Lower lobe of right lung (tissue), 2 donors: Measurements from ENCODE around the gene TAGLN. TPM values are rescaled to one million over a fixed set of nuclear protein-coding genes. Genes with fewer than 3 reads are reported as not detected.

Experiments
- ATAC-seq, 2 donors: fragments of 200-7000 bp; cut with Tn5 transposase; one replicate each; pipeline ENCODE4 v1.9.1; 2020 to 2022; ENCODE audit warnings: mild to moderate bottlenecking in 2 of 2, moderate library complexity in 2 of 2
- DNase-seq: peaks from one replicate; pipeline ENCODE4 v3.0.0-alpha.2; 2020
- H3K27ac ChIP-seq: fragments of 200-600 bp; one replicate; pipeline ENCODE4 v1.8.0; 2022
- H3K27me3 ChIP-seq: fragments of 200-600 bp; one replicate; pipeline ENCODE4 v1.8.0; 2022; ENCODE audit warnings: low read depth
- H3K36me3 ChIP-seq: fragments of 200-600 bp; one replicate; pipeline ENCODE4 v1.8.0; 2022; ENCODE audit warnings: mild to moderate bottlenecking
- H3K4me1 ChIP-seq: fragments of 200-600 bp; one replicate; pipeline ENCODE4 v1.8.0; 2022
- H3K4me3 ChIP-seq: fragments of 200-600 bp; one replicate; pipeline ENCODE4 v1.8.0; 2022; ENCODE audit warnings: mild to moderate bottlenecking
- H3K9me3 ChIP-seq: fragments of 200-600 bp; one replicate; pipeline ENCODE4 v1.8.0; 2022
- intact Hi-C: fragments of 100-400 bp; cut with DNase I; formaldehyde crosslinking; loops from one replicate; pipeline ENCODE4 v1.11.0; 2022
- total RNA-seq: library from RNA; stranded (reverse); fragmentation: NEBNext Ultra II Directional; extraction: Animal tissue kit (Norgen Biotek cat#: 25700); gene quantifications from one replicate; pipeline ENCODE4 v1.2.1, GENCODE V29; 2021
- TF ChIP-seq, protein P1 (sequence below): fragments of 200-600 bp; IDR thresholded peaks from one replicate; pipeline ENCODE4 v1.8.0; 2022; ENCODE audit warnings: antibody characterized with exemption, mild to moderate bottlenecking
- donor health status: DM: no; HTN: yes; CAD: no; lungs with severe emphysema.

The TAGLN gene
- total RNA-seq, 1 donor from 2014 or later: 297 TPM

DNA sequence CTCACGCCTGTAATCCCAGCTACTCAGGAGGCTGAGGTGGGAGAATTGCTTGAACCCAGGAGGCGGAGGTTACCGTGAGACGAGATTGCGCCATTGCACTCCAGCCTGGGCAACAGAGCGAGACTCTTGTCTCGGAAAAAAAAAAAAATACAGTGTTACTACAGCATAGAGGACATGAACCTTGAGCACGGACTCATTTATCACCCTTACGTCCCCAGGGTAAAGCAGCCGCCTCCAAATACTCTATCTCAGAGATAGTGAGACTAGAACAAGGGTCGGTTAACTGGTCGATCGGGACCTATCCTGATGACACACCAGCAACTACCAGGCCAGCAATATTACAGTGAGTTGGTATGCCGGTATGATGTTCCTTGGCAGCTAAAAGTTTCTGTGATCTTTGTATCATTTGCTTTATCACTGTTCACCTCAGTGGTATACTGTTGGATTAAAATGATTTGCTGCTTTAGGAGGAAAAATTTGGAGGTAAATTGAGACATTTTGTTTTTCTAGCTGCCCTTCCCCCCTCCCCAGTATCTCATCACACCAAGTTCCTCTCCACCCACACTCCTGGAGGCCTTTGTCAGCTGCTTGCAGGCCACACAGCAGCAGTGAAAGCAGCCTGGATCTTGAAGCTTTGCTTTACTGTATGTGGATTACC, 27.6 kb upstream of the TAGLN start:
- Histone ChIP-seq H3K27ac (no peak overlapping the region), H3K4me3 (no peak overlapping the region), H3K4me1 (peaks cover 16% of the 10 kb centered on the region), H3K36me3 (peaks cover 49% of the 10 kb centered on the region), H3K27me3 (no peaks in the 10 kb centered on the region), H3K9me3 (no peaks in the 10 kb centered on the region)
- TF ChIP-seq, protein P1, sequence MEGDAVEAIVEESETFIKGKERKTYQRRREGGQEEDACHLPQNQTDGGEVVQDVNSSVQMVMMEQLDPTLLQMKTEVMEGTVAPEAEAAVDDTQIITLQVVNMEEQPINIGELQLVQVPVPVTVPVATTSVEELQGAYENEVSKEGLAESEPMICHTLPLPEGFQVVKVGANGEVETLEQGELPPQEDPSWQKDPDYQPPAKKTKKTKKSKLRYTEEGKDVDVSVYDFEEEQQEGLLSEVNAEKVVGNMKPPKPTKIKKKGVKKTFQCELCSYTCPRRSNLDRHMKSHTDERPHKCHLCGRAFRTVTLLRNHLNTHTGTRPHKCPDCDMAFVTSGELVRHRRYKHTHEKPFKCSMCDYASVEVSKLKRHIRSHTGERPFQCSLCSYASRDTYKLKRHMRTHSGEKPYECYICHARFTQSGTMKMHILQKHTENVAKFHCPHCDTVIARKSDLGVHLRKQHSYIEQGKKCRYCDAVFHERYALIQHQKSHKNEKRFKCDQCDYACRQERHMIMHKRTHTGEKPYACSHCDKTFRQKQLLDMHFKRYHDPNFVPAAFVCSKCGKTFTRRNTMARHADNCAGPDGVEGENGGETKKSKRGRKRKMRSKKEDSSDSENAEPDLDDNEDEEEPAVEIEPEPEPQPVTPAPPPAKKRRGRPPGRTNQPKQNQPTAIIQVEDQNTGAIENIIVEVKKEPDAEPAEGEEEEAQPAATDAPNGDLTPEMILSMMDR: no peak
- ATAC-seq (peak; percentile 64 to 72), DNase-seq (no peak)
- intact Hi-C loops: no loop called here

DNA sequence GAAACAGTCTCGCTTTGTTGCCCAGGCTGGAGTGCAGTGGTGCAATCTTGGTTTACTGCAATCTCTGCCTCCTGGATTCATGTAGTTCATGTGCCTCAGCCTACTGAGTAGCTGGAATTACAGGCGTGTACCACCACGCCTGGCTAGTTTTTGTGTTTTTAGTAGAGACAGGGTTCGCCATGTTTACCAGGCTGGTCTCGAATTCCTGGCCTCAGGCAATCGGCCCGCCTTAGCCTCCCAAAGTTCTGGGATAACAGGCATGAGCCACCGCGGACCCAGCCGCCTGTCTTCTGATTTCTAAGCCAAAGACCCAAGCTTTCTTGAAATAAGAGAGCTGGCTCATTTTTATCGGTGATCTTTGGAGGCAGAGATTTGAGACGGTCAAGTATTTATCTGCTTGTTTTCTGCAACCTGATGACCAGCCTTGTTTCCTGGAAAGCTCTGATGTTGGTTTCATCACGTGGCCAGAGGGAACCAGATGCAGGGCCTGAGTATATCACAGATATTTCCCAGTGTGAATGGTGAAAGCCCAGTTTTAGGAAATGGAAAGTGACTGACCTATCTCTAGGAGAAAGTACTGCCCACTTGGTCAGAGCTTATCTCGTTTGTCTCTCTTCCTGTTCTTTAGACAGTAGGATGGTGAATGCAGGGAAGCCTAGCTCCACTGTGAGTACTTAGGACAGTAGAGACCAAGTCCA, 26.3 kb upstream of the TAGLN start:
- peak overlapping the region; percentile 0 for H3K27ac ChIP-seq
- no peak for DNase-seq
- no peaks in the 10 kb centered on the region for H3K9me3 ChIP-seq
- H3K36me3 ChIP-seq: peaks cover 36% of the 10 kb centered on the region
- ATAC-seq: peak; percentile 46 to 48
- no peak overlapping the region for H3K4me3 ChIP-seq
- TF ChIP-seq, protein P1: no peak
- intact Hi-C loops: no loop called here
- H3K27me3 ChIP-seq: no peaks in the 10 kb centered on the region
- H3K4me1 ChIP-seq: peaks cover 19% of the 10 kb centered on the region

DNA sequence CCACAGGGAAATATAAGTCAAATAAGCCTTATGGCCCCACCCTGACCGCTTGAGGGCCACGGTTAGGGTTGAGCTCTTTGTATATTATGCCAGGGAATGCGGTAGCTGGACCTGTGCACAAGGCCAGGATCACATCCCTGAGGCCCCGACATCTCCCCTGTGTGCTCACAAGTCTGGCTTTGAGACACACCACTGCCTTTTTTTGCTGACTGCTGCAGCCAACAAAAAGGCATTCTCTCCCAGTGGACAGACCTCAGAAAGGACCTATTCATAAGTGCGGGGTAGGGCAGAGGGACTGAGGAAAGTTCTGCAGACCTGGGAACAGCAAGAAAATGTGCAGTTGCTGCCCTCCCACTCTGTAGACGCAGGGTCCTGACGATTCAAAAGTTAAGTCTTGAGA, 24.1 kb upstream of the TAGLN start:
- H3K36me3 ChIP-seq: peaks cover 13% of the 10 kb centered on the region
- DNase-seq (no peak), ATAC-seq (no peak)
- H3K27ac ChIP-seq: no peak overlapping the region
- TF ChIP-seq, protein P1: no peak
- no peaks in the 10 kb centered on the region for H3K27me3 ChIP-seq
- H3K9me3 ChIP-seq: no peaks in the 10 kb centered on the region
- intact Hi-C loops: no loop called here
- H3K4me3 ChIP-seq: no peak overlapping the region
- peaks cover 32% of the 10 kb centered on the region for H3K4me1 ChIP-seq

DNA sequence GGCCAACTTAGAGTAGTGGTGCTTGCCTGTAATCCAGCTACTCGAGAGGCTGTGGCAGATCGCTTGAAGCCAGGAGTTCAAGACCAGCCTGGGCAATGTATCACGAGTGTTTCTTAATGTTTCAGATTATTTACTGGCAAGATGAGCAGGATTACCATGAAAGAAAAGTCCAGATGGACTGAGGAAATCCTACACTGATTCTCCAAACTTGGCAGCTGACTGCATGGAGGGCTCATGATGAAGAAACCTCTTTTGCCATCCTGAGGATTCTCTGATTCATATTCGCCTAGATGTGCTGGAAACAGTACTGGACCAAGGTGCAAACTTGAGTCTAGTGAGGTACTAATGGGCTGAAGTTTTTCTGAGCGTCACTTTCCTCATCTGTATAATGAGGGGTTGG, 23.4 kb upstream of the TAGLN start:
- intact Hi-C loops: no loop called here
- ATAC-seq (no peak), DNase-seq (no peak)
- Histone ChIP-seq H3K9me3 (no peaks in the 10 kb centered on the region), H3K36me3 (peaks cover 6% of the 10 kb centered on the region), H3K27ac (no peak overlapping the region), H3K4me3 (no peak overlapping the region), H3K27me3 (no peaks in the 10 kb centered on the region), H3K4me1 (peaks cover 39% of the 10 kb centered on the region)
- TF ChIP-seq, protein P1: no peak

DNA sequence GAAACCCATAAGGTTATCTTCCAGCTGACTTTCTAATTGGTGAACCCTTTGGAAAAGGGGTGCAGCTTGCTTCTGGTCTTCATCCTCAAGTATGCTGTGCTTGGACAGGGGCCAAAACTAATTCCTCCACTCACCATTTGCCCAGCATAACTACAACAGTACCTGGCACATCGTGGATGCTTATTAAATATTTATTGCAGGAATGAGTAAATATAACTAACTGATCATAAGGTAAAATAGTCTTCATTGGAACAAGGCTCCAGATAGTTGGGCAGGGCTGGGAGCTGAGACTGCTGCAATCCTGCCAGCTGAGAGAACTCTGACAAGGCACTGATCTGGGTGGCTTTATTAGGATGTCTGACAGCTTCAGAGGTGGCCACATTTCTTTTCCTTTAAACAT, 23.0 kb upstream of the TAGLN start:
- no peak overlapping the region for H3K4me3 ChIP-seq
- H3K27ac ChIP-seq: no peak overlapping the region
- no peaks in the 10 kb centered on the region for H3K9me3 ChIP-seq
- TF ChIP-seq, protein P1: no peak
- peaks cover 2% of the 10 kb centered on the region for H3K36me3 ChIP-seq
- ATAC-seq: no peak
- DNase-seq: no peak
- no peaks in the 10 kb centered on the region for H3K27me3 ChIP-seq
- intact Hi-C loops: no loop called here
- H3K4me1 ChIP-seq: peaks cover 43% of the 10 kb centered on the region
